Measurements from ENCODE around the gene AGL. TPM values are rescaled to one million over a fixed set of nuclear protein-coding genes. Genes with fewer than 3 reads are reported as not detected.

The AGL gene
- total and polyA plus RNA-seq, 2 experiments from 2014 or later = 9.3 to 34.2 TPM

DNA sequence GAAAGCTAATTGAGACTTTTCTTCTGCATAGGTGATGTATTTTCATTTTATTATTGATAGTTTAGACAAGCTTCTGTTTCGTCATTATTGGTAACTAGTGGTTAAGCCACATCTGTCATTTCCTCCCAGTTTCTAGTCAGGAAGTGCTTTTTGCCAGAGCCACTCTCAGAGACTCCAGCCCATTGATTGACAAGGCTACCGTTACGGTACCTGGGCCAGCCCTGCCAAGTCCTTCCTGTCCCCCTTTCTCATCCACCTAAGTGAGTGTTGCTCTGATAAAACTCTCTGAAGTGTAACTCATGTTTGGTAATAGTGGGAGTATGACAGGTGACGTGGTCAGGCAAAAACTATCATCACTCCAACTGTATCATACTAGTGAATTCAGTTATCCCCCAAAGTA is 29.6 kb upstream of the AGL start:
- H3K36me3 ChIP-seq (replicated peaks; ENCODE audit: insufficient read depth, low read depth) = no peaks in the 10 kb centered on the region
- no peak for DNase-seq (ENCODE audit: low spot score)
- 60% methylated on average over 4 of the region's 4 CpGs for WGBS (ENCODE audit: low lambda C conversion rate, missing lambda C conversion rate)
- H4K20me1 ChIP-seq (ENCODE audit: insufficient read depth, poor library complexity, severe bottlenecking) = no peaks in the 10 kb centered on the region
- no peak overlapping the region for H3K4me3 ChIP-seq
- TF ChIP-seq, protein P1, sequence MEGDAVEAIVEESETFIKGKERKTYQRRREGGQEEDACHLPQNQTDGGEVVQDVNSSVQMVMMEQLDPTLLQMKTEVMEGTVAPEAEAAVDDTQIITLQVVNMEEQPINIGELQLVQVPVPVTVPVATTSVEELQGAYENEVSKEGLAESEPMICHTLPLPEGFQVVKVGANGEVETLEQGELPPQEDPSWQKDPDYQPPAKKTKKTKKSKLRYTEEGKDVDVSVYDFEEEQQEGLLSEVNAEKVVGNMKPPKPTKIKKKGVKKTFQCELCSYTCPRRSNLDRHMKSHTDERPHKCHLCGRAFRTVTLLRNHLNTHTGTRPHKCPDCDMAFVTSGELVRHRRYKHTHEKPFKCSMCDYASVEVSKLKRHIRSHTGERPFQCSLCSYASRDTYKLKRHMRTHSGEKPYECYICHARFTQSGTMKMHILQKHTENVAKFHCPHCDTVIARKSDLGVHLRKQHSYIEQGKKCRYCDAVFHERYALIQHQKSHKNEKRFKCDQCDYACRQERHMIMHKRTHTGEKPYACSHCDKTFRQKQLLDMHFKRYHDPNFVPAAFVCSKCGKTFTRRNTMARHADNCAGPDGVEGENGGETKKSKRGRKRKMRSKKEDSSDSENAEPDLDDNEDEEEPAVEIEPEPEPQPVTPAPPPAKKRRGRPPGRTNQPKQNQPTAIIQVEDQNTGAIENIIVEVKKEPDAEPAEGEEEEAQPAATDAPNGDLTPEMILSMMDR (IDR thresholded peaks at IDR 0.05; ENCODE audit: poor library complexity) = no peak
- no peak for TF ChIP-seq EZH2phosphoT487 (IDR thresholded peaks at IDR 0.05; ENCODE audit: low read depth, severe bottlenecking, unreplicated experiment)
- no peak for TF ChIP-seq EZH2 (IDR thresholded peaks at IDR 0.05; ENCODE audit: borderline replicate concordance)
- no peaks in the 10 kb centered on the region for H3K9me3 ChIP-seq (ENCODE audit: low read depth)
- no peaks in the 10 kb centered on the region for H3K9me2 ChIP-seq (replicated peaks; ENCODE audit: insufficient read depth)
- H3K27me3 ChIP-seq = no peaks in the 10 kb centered on the region
- no peak overlapping the region for H3K27ac ChIP-seq
- no peaks in the 10 kb centered on the region for H3K4me1 ChIP-seq (ENCODE audit: insufficient read depth)
- H3K79me2 ChIP-seq = no peaks in the 10 kb centered on the region
- no peak overlapping the region for H3K4me2 ChIP-seq
- H2AFZ ChIP-seq = no peak overlapping the region

DNA sequence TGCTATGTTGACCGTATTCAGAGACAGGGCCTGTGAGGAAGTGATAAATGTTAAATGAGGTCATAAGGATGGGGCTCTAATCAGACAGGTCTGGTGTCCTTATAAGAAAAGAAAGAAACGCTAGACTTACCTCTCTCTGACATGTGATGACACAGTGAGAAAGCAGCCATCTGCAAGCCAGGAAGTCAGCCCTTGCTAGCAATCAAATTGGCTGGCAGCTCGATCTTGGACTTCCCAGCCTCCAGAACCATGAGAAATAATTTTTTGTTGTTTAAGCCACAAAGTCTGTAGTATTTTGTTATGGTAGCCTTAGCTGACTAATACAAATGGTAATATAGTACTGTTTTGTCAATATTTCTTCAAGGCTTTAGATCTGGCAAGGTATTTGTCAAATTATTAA is 25.1 kb upstream of the AGL start:
- H3K9me3 ChIP-seq (ENCODE audit: low read depth) = no peaks in the 10 kb centered on the region
- TF ChIP-seq, protein P1 (IDR thresholded peaks at IDR 0.05; ENCODE audit: poor library complexity) = no peak
- TF ChIP-seq EZH2phosphoT487 (IDR thresholded peaks at IDR 0.05; ENCODE audit: low read depth, severe bottlenecking, unreplicated experiment) = no peak

DNA sequence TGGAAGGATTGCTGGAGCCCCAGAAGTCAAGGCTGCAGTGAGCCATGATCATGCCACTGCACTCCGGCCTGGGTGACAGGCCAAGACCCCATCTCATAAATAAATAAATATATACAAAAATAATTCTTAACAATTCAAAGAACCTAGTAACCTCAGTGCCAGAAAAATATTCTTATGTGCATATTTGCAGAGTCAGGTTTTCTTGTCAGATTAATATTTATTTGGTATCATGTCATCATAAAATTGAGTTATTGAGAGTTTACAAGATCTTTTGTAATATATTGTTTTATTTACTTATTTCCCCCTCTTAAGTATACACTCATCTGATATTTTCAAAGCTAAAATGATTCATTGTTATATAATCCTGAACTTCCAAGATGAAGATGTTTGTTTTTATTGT is 24.5 kb upstream of the AGL start:
- H3K27ac ChIP-seq = no peak overlapping the region
- no peak overlapping the region for H2AFZ ChIP-seq
- H3K9me3 ChIP-seq (ENCODE audit: low read depth) = no peaks in the 10 kb centered on the region
- H3K79me2 ChIP-seq = no peaks in the 10 kb centered on the region
- no peaks in the 10 kb centered on the region for H3K36me3 ChIP-seq (replicated peaks; ENCODE audit: insufficient read depth, low read depth)
- no peaks in the 10 kb centered on the region for H3K4me1 ChIP-seq (ENCODE audit: insufficient read depth)
- no peak for DNase-seq (ENCODE audit: low spot score)
- 100% methylated on average over 1 of the region's 1 CpG for WGBS (ENCODE audit: low lambda C conversion rate, missing lambda C conversion rate)
- H4K20me1 ChIP-seq (ENCODE audit: insufficient read depth, poor library complexity, severe bottlenecking) = no peaks in the 10 kb centered on the region
- H3K4me2 ChIP-seq = no peak overlapping the region
- TF ChIP-seq EZH2 (IDR thresholded peaks at IDR 0.05; ENCODE audit: borderline replicate concordance) = no peak
- no peak for TF ChIP-seq EZH2phosphoT487 (IDR thresholded peaks at IDR 0.05; ENCODE audit: low read depth, severe bottlenecking, unreplicated experiment)
- TF ChIP-seq, protein P1 (IDR thresholded peaks at IDR 0.05; ENCODE audit: poor library complexity) = no peak
- H3K4me3 ChIP-seq = no peak overlapping the region
- H3K27me3 ChIP-seq = no peaks in the 10 kb centered on the region
- H3K9me2 ChIP-seq (replicated peaks; ENCODE audit: insufficient read depth) = no peaks in the 10 kb centered on the region

More for the DNA sequence above, 25.1 kb upstream of the AGL start:
- H3K27ac ChIP-seq = no peak overlapping the region
- DNase-seq (ENCODE audit: low spot score) = no peak
- H3K4me2 ChIP-seq = no peak overlapping the region
- no peaks in the 10 kb centered on the region for H3K79me2 ChIP-seq
- no peak overlapping the region for H3K4me3 ChIP-seq
- WGBS (ENCODE audit: low lambda C conversion rate, missing lambda C conversion rate) = 91% methylated on average over 3 of the region's 3 CpGs
- H3K4me1 ChIP-seq (ENCODE audit: insufficient read depth) = no peaks in the 10 kb centered on the region
- no peaks in the 10 kb centered on the region for H3K36me3 ChIP-seq (replicated peaks; ENCODE audit: insufficient read depth, low read depth)
- no peaks in the 10 kb centered on the region for H3K9me2 ChIP-seq (replicated peaks; ENCODE audit: insufficient read depth)
- no peak overlapping the region for H2AFZ ChIP-seq
- H3K27me3 ChIP-seq = no peaks in the 10 kb centered on the region
- H4K20me1 ChIP-seq (ENCODE audit: insufficient read depth, poor library complexity, severe bottlenecking) = no peaks in the 10 kb centered on the region

DNA sequence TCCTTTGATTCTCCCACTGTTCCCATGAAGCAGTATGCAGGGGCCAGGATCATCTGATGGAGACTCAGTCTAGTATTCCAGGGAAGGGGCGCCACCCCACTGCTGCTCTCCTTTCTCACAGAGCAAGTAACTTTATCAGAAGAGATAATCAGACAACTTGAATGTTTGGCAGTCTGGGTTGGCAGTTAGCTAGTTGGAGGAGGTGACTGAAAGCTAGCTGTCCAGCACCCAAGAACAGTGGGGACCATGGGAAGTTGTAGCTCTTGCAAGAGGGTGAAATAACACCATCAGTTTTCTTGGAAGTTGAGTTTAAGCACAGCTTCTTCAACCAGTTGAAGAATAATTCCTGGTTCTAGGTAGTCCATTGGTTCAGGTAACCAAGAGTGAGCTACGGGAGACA is 22.2 kb upstream of the AGL start:
- H3K79me2 ChIP-seq = no peaks in the 10 kb centered on the region
- H3K9me3 ChIP-seq (ENCODE audit: low read depth) = peaks cover 6% of the 10 kb centered on the region
- TF ChIP-seq, protein P1 (IDR thresholded peaks at IDR 0.05; ENCODE audit: poor library complexity) = no peak
- TF ChIP-seq EZH2phosphoT487 (IDR thresholded peaks at IDR 0.05; ENCODE audit: low read depth, severe bottlenecking, unreplicated experiment) (no peak), EZH2 (IDR thresholded peaks at IDR 0.05; ENCODE audit: borderline replicate concordance) (no peak)
- no peak overlapping the region for H3K4me2 ChIP-seq
- no peaks in the 10 kb centered on the region for H3K4me1 ChIP-seq (ENCODE audit: insufficient read depth)
- no peak overlapping the region for H3K27ac ChIP-seq
- H3K4me3 ChIP-seq = no peak overlapping the region
- whole genome bisulfite sequencing (ENCODE audit: low lambda C conversion rate, missing lambda C conversion rate) = 86% methylated on average over 2 of the region's 2 CpGs
- no peak for DNase-seq (ENCODE audit: low spot score)
- no peaks in the 10 kb centered on the region for H3K27me3 ChIP-seq
- H2AFZ ChIP-seq = no peak overlapping the region
- H3K36me3 ChIP-seq (replicated peaks; ENCODE audit: insufficient read depth, low read depth) = no peaks in the 10 kb centered on the region
- no peaks in the 10 kb centered on the region for H3K9me2 ChIP-seq (replicated peaks; ENCODE audit: insufficient read depth)
- no peaks in the 10 kb centered on the region for H4K20me1 ChIP-seq (ENCODE audit: insufficient read depth, poor library complexity, severe bottlenecking)
